H1 (cell line): Measurements from ENCODE around the gene GTPBP6. TPM values are rescaled to one million over a fixed set of nuclear protein-coding genes. Genes with fewer than 3 reads are reported as not detected.

ENCODE experiments used
- SUZ12 ChIP-seq: fragments of 200-600 bp; sonication (generic); IDR thresholded peaks from 2 replicates; pipeline ENCODE4 v1.6.1; 2012; ENCODE audit warnings: mild to moderate bottlenecking, inconsistent platforms, low read length, moderate library complexity, mixed read lengths
- polyA plus RNA-seq, 7 experiments: library from polyadenylated mRNA; depleted of rRNA in 3 of 7; stranded (reverse) in 5 of 7; unstranded in 2 of 7; fragments of >200 nt in 5 of 7; fragments of 200-250 nt in 2 of 7; gene quantifications; 1 replicate in 5 of 7; 2 replicates in 1 of 7; 4 replicates in 1 of 7; pipeline versions ENCODE4 v1.2.1 to v1.2.3, GENCODE V29; 2011 to 2013; ENCODE audit warnings: missing spikeins in 2 of 7, mixed read lengths in 2 of 7
- total RNA-seq: library from RNA; stranded (reverse); fragmentation: NEBNext Ultra II Directional; extraction: Animal tissue kit (Norgen Biotek cat#: 25700); gene quantifications from 2 replicates; pipeline ENCODE4 v1.2.1, GENCODE V29; 2021

Gene GTPBP6
- total and polyA plus RNA-seq, 2 of the 8 experiments (the other 6 are each of a cell fraction or from before 2014, with no cell fraction given) = 33.9 to 57.1 TPM

DNA sequence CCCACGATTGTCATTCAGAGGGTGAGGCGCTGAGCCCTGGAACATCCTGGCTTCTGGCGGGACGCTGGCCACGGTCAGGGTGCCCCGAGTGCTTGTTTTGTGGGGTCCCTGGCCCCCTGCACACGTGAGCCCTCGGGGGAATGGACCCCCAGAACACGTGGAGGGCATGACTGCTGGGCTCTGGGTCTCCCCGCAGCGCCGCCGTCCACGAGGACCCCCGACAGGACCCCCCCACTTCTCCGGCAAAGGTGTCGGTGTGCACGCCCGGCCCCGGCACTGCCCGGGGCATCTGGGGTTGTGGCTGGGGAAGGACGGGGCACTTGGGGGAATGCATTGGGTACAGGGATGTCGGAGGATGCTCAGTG lies 13.9 kb upstream of the GTPBP6 start (continued):
- TF ChIP-seq SUZ12 = no peak
